GM20000 (cell line): ENCODE measurements around the gene RGP1.
A peak's percentile ranks its signal among the peaks of the same experiment; 100 is the strongest.

Experiments used
- DNase-seq: peaks from one replicate; pipeline ENCODE4 v3.0.0; 2012; ENCODE audit warnings: low spot score
- CTCF ChIP-seq: IDR thresholded peaks from 2 replicates; pipeline ENCODE4 v1.5.1; 2012; ENCODE audit warnings: mild to moderate bottlenecking, control low read depth; ENCODE audit errors: extremely low read depth, missing control alignments

RGP1 gene

DNA sequence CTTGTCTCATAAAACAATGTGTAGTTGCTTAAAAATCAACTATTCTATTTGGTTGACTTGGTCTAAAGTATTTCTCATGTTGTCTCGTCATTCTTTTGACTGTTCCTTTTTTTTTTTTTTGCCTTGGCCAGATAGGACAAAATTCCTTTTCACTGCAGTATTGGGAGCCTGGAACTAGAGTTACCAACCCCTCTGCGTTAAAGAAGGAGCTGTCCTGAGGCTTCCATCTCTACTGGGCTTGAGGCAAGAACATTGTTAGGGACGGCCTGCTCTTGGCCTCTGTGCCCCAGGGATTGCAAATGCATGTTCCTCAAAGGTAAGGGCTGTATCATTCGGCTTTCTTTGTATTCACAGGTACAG is 40.9 kb downstream of the RGP1 start:
- TF ChIP-seq CTCF: no peak
- DNase-seq: no peak

GRCh38 chr9:35790385-35791296 is 41.6 kb downstream of the RGP1 start:
- TF ChIP-seq CTCF: peak; percentile 57
- peak; percentile 90 for DNase-seq

- DNase-seq: no peak
- TF ChIP-seq CTCF: no peak
These were observed 42.3 kb downstream of the RGP1 start, which contains the start of gene NPR2 for GRCh38 chr9:35791297-35791921. TSS of gene NPR2 (plus strand) at chr9:35791591. CDS start at chr9:35792409, 818 bp downstream.

GRCh38 chr9:35792024-35792813 is 43.1 kb downstream of the RGP1 start:
- DNase-seq: no peak
- TF ChIP-seq CTCF: no peak

DNA sequence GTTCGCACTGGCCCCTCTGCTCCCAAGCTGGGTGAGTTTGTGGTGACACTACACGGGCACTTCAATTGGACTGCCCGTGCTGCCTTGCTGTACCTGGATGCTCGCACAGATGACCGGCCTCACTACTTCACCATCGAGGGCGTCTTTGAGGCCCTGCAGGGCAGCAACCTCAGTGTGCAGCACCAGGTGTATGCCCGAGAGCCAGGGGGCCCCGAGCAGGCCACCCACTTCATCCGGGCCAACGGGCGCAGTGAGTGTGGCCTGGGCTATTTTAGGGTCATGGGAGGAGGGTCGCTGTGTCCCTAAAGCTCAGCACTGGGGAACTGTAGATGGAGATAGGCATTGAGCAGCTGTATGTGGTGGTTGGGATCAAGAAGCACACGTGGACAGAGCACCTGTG is 43.7 kb downstream of the RGP1 start:
- TF ChIP-seq CTCF: no peak
- no peak for DNase-seq

- no peak for TF ChIP-seq CTCF
- DNase-seq: no peak
These were observed 44.4 kb downstream of the RGP1 start for GRCh38 chr9:35793461-35793860.
